ENCODE measurements around the gene IRF4. TPM values are rescaled to one million over a fixed set of nuclear protein-coding genes. Genes with fewer than 3 reads are reported as not detected.
"Not testable (repeated sequence)": the region's sequence is repeated elsewhere in the genome, so short reads cannot be mapped to it uniquely, and the experiment has no call there.

The IRF4 gene
- total RNA-seq, 1 experiment from 2014 or later, result 0.15 TPM

- intact Hi-C loops (cut with micrococcal nuclease), result no loop called here
Observed at GRCh38 chr6:376827-377640, 14.5 kb upstream of the IRF4 start.

GRCh38 chr6:377641-378020 is 13.9 kb upstream of the IRF4 start:
- H2AFZ ChIP-seq (ENCODE audit: low read length); H3K4me3 ChIP-seq (ENCODE audit: low read length); H3K36me3 ChIP-seq (ENCODE audit: low read depth, low read length); H3K9me2 ChIP-seq (replicated peaks; ENCODE audit: low read length); intact Hi-C loops (cut with micrococcal nuclease); H3K9me3 ChIP-seq (ENCODE audit: low read length); BruUV-seq (replicated peaks); H3K27ac ChIP-seq (ENCODE audit: low read length); CTCF ChIA-PET; H4K20me1 ChIP-seq (ENCODE audit: low read length); ATAC-seq; H3K4me1 ChIP-seq (ENCODE audit: insufficient read depth, low read length); POLR2A ChIA-PET (ENCODE audit: unreplicated experiment); H3K9ac ChIP-seq (ENCODE audit: low read length); DNase-seq; H3K4me2 ChIP-seq (ENCODE audit: low read length); H3K79me2 ChIP-seq (ENCODE audit: low read length); H3F3A ChIP-seq (ENCODE audit: low read length, unreplicated experiment): not testable (repeated sequence)
- peaks cover 25% of the 10 kb centered on the region for H3K27me3 ChIP-seq (ENCODE audit: low read length)

More at GRCh38 chr6:376827-377640, 14.5 kb upstream of the IRF4 start:
- no peak overlapping the region for H3K4me2 ChIP-seq (ENCODE audit: low read length)
- peaks cover 31% of the 10 kb centered on the region for H3K27me3 ChIP-seq (ENCODE audit: low read length)
- BruUV-seq (replicated peaks), result no TSS peak
- no peaks in the 10 kb centered on the region for H3K4me1 ChIP-seq (ENCODE audit: insufficient read depth, low read length)
- no peak overlapping the region for H3K4me3 ChIP-seq (ENCODE audit: low read length)
- H3K27ac ChIP-seq (ENCODE audit: low read length), result no peak overlapping the region
- CTCF ChIA-PET, result no interaction called here
- H4K20me1 ChIP-seq (ENCODE audit: low read length), result no peaks in the 10 kb centered on the region
- no peaks in the 10 kb centered on the region for H3F3A ChIP-seq (ENCODE audit: low read length, unreplicated experiment)
- POLR2A ChIA-PET (ENCODE audit: unreplicated experiment), result interaction anchor here (0.6 kb wide), 1 partner anchor 11 kb away, joined by 3 read pairs; no protein-coding TSS in a partner anchor
- no peak for TF ChIP-seq EZH2 (IDR thresholded peaks at IDR 0.05; ENCODE audit: low read length, unreplicated experiment)
- no peak for TF ChIP-seq EZH2phosphoT487 (IDR thresholded peaks at IDR 0.05; ENCODE audit: borderline replicate concordance, low read length)
- no peak for TF ChIP-seq CTCF (conservative IDR thresholded peaks at IDR 0.05; ENCODE audit: low read depth, low read length)
- no peak for ATAC-seq
- no peaks in the 10 kb centered on the region for H3K36me3 ChIP-seq (ENCODE audit: low read depth, low read length)
- H3K9me2 ChIP-seq (replicated peaks; ENCODE audit: low read length), result no peaks in the 10 kb centered on the region
- no peak for DNase-seq
- H3K79me2 ChIP-seq (ENCODE audit: low read length), result no peaks in the 10 kb centered on the region
- H3K9me3 ChIP-seq (ENCODE audit: low read length), result no peaks in the 10 kb centered on the region
- H2AFZ ChIP-seq (ENCODE audit: low read length), result no peak overlapping the region
- H3K9ac ChIP-seq (ENCODE audit: low read length), result no peak overlapping the region

- no peaks in the 10 kb centered on the region for H4K20me1 ChIP-seq (ENCODE audit: low read length)
- H3K9ac ChIP-seq (ENCODE audit: low read length), result no peak overlapping the region
- intact Hi-C loops (cut with micrococcal nuclease), result no loop called here
- H3K79me2 ChIP-seq (ENCODE audit: low read length), result no peaks in the 10 kb centered on the region
- no peak overlapping the region for H3K4me3 ChIP-seq (ENCODE audit: low read length)
- no peak for DNase-seq
- POLR2A ChIA-PET (ENCODE audit: unreplicated experiment), result no interaction called here
- no peaks in the 10 kb centered on the region for H3K9me3 ChIP-seq (ENCODE audit: low read length)
- CTCF ChIA-PET, result no interaction called here
- ATAC-seq, result no peak
- H2AFZ ChIP-seq (ENCODE audit: low read length), result no peak overlapping the region
- no TSS peak for BruUV-seq (replicated peaks)
- H3K4me1 ChIP-seq (ENCODE audit: insufficient read depth, low read length), result 0 out of 2 replicates have a peak, but pooled peaks cover 3% of the 10 kb centered on the region
- TF ChIP-seq EZH2phosphoT487 (IDR thresholded peaks at IDR 0.05; ENCODE audit: borderline replicate concordance, low read length) (no peak), CTCF (conservative IDR thresholded peaks at IDR 0.05; ENCODE audit: low read depth, low read length) (no peak), EZH2 (IDR thresholded peaks at IDR 0.05; ENCODE audit: low read length, unreplicated experiment) (no peak)
- peaks cover 18% of the 10 kb centered on the region for H3K27me3 ChIP-seq (ENCODE audit: low read length)
- H3K27ac ChIP-seq (ENCODE audit: low read length), result no peak overlapping the region
- H3K9me2 ChIP-seq (replicated peaks; ENCODE audit: low read length), result no peaks in the 10 kb centered on the region
- H3K4me2 ChIP-seq (ENCODE audit: low read length), result no peak overlapping the region
- H3F3A ChIP-seq (ENCODE audit: low read length, unreplicated experiment), result no peaks in the 10 kb centered on the region
- H3K36me3 ChIP-seq (ENCODE audit: low read depth, low read length), result no peaks in the 10 kb centered on the region
Observed at GRCh38 chr6:378090-378957, 13.2 kb upstream of the IRF4 start.
